Measurements from ENCODE around the gene SIVA1. TPM values are rescaled to one million over a fixed set of nuclear protein-coding genes. Genes with fewer than 3 reads are reported as not detected.

The SIVA1 gene
- total and polyA plus RNA-seq, 3 experiments from 2014 or later: 150 to 227 (median 175) TPM

DNA sequence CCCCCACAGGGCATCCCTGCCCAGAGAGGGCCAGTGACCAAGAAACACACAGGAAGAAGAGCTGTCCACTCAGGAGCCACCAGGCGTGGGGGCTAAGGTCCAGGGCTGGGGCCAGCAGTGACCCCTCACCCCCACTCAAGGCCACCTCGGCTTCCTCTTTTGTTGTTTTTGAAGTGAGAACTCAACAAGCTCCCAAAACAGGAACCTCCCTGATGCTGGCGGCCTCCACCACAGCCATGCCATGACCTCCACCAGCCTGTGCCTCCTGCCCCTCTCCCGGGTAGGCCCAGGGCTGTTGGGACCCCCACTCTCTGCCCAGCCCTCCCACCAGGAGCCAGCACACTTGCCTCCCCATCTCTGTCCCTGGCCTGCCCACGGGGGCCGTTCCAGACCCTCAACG, 34.8 kb downstream of the SIVA1 start:
- CTCF ChIA-PET: interaction anchor here (0.9 kb wide), 1 partner anchor 19 kb away, joined by 3 read pairs; no protein-coding TSS in a partner anchor
- H3K4me1 ChIP-seq (ENCODE audit: insufficient read depth, low read length): peaks cover 12% of the 10 kb centered on the region
- H3K36me3 Mint-ChIP-seq: peaks cover 0 to 20% (median 0%) of the 10 kb centered on the region in 3 donors

DNA sequence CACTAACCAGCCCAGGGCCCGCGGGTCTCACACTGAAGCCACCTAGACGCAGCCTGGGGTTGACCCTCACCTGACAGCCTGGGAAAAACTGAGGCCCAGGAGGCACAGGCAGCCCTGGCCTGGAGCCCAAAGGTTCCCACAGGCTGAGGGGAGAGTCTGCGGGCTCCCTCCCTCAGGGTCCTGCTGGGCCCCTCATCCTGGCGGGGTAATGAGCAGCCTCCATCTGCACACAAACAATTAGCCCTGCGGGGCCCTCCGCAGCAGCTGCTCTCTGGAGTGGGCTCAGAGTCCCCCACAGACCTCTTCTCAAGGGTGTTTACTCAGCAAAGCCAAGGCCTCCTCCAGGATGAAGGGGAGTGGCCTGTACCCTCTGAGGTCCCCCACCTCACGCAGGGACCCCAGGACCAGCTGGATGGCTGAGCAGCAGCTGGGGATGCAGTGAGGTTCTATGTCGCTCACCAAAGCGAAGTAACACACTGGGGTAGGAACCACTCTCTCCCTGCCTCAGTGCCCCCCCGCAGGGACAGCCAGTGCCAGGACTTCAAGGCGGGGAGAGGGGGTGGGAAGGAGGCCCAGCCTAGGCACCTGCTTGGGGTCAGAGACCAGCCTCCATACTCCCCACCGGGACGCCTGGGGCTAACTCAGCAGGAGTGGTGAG, 35.3 kb downstream of the SIVA1 start:
- Histone ChIP-seq H3K4me3 (ENCODE audit: low read length) (no peak overlapping the region), H3K27ac (ENCODE audit: low read depth, low read length) (no peak overlapping the region), H3K9me3 (ENCODE audit: low read length) (no peaks in the 10 kb centered on the region), H3K4me1 (ENCODE audit: insufficient read depth, low read length) (peaks cover 17% of the 10 kb centered on the region), H3K27me3 (ENCODE audit: insufficient read depth, low read length, poor library complexity, severe bottlenecking) (no peaks in the 10 kb centered on the region), H3K36me3 (ENCODE audit: insufficient read depth, low read length) (peaks cover 4% of the 10 kb centered on the region)
- Mint-ChIP-seq H3K4me1 (peaks cover 11 to 51% (median 18%) of the 10 kb centered on the region in 3 donors), H3K36me3 (peaks cover 0 to 21% (median 0%) of the 10 kb centered on the region in 3 donors), H3K27ac (peak overlapping the region in 1 of 8 donors; percentile 58), H3K27me3 (no peaks in the 10 kb centered on the region), H3K9me3 (no peaks in the 10 kb centered on the region), H3K4me3 (no peak overlapping the region)
- ChIA-PET CTCF (no interaction called here), POLR2A (no interaction called here)
- DNase-seq: no peak

More for the DNA sequence above, 34.8 kb downstream of the SIVA1 start:
- Mint-ChIP-seq H3K4me1 (peaks cover 5 to 45% (median 13%) of the 10 kb centered on the region in 3 donors), H3K27me3 (no peaks in the 10 kb centered on the region), H3K4me3 (no peak overlapping the region), H3K9me3 (no peaks in the 10 kb centered on the region), H3K27ac (peak overlapping the region in 2 of 8 donors; percentile 33 to 41)
- no peaks in the 10 kb centered on the region for H3K9me3 ChIP-seq (ENCODE audit: low read length)
- no peak overlapping the region for H3K27ac ChIP-seq (ENCODE audit: low read depth, low read length)
- POLR2A ChIA-PET: no interaction called here
- H3K27me3 ChIP-seq (ENCODE audit: insufficient read depth, low read length, poor library complexity, severe bottlenecking): no peaks in the 10 kb centered on the region
- no peak overlapping the region for H3K4me3 ChIP-seq (ENCODE audit: low read length)
- peaks cover 4% of the 10 kb centered on the region for H3K36me3 ChIP-seq (ENCODE audit: insufficient read depth, low read length)
- DNase-seq: no peak

DNA sequence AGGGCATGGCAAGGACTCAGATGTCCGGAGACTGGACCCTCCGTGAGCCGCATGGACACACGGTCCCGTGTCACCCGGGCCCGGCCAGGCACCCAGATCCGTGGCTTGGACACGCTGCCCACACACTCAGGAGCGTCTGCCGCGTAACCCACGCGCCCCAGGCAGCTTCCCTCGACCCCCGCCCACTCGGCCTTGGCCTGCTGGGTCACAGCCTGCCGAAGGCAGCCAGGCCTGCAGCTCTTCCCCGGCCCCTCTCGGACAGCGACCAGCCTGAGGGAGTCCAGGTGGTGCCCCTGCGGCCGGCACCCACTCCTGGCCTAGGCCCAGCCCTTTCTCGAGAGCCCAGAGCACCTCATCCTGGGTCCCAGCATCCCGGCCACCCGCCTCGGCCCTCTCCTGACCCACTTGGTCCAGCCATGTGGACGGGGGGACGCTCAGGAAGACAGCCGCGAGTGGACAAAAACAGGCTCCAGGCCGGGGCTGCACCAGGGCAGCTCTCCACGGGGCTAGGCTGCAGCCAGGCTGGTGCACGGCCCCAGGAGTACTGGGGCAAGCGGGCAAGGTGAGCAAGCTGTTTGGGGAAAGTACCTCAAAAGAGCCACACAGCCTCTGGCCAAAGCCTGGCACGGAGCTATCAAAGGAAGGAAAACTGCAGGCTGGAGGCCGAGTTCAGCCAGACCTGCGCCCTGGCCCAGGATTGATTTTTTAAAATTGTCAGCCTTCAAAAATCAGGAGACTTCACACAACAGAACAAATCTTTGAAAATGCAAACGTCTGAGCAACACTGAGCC, 36.1 kb downstream of the SIVA1 start:
- peak overlapping the region in 2 of 8 donors; percentile 21 to 54 for H3K27ac Mint-ChIP-seq
- no peaks in the 10 kb centered on the region for H3K9me3 Mint-ChIP-seq
- DNase-seq: no peak
- H3K4me3 Mint-ChIP-seq: no peak overlapping the region
- peaks cover 19 to 59% (median 26%) of the 10 kb centered on the region in 3 donors for H3K4me1 Mint-ChIP-seq
- Histone ChIP-seq H3K36me3 (ENCODE audit: insufficient read depth, low read length) (peaks cover 4% of the 10 kb centered on the region), H3K9me3 (ENCODE audit: low read length) (no peaks in the 10 kb centered on the region), H3K4me3 (ENCODE audit: low read length) (no peak overlapping the region), H3K27me3 (ENCODE audit: insufficient read depth, low read length, poor library complexity, severe bottlenecking) (no peaks in the 10 kb centered on the region), H3K27ac (ENCODE audit: low read depth, low read length) (no peak overlapping the region), H3K4me1 (ENCODE audit: insufficient read depth, low read length) (peaks cover 25% of the 10 kb centered on the region)
- peaks cover 0 to 21% (median 0%) of the 10 kb centered on the region in 3 donors for H3K36me3 Mint-ChIP-seq
- no peaks in the 10 kb centered on the region for H3K27me3 Mint-ChIP-seq
- CTCF ChIA-PET: interaction anchor here (1.2 kb wide), 1 partner anchor 21 kb away, joined by 5 read pairs; no protein-coding TSS in a partner anchor
- POLR2A ChIA-PET: no interaction called here

DNA sequence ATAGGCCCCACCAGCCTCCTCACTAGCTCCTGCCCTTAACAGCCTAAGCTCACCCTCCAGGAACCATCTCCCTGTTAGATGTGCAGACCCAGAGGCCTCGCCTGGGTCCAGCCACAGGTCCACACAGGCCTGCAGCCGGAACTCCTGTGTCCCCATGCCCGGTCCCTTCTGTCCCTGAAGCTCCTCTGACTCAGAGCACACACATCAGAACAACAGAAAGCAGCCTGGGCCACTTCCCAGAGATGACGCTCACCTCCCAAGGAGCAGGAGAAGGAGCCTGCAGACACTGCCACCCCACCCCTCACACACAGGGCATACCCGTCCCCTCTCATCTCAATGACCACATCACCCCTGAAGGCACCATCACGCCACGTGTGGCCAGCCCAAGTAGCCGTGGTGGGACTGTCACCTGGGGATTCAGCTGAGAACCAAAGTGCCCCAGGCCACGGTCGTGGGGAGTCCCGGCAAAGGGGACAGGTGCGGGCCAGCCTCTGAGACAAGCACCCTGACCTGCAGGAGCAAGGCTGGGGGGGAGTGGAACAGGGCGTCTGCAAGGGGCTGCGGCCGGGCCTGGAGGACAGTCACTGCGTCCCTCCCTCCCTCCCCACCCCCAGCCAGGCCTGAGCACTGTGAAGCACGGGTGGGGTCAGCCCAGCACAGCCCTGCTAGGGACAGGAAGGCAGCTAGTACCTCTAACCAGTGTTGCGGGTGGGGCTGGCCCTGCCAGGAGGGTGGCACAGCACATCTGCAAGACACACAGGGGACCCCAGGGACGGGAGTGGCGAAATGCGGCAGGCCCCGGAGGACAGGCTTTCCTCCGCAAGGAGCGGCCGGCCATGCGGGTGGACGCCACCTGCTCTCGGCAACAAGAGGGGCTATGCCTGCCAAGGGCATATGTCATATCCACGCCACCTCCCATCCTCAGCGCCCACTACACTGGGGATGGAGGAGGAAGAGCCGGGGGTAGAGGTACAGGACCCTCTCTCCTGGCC, 37.1 kb downstream of the SIVA1 start:
- Mint-ChIP-seq H3K9me3 (no peaks in the 10 kb centered on the region), H3K4me1 (peaks cover 25 to 65% (median 32%) of the 10 kb centered on the region in 3 donors), H3K27me3 (no peaks in the 10 kb centered on the region), H3K27ac (peak overlapping the region in 1 of 8 donors; percentile 54), H3K36me3 (peaks cover 0 to 22% (median 0%) of the 10 kb centered on the region in 3 donors), H3K4me3 (no peak overlapping the region)
- Histone ChIP-seq H3K36me3 (ENCODE audit: insufficient read depth, low read length) (peaks cover 4% of the 10 kb centered on the region), H3K9me3 (ENCODE audit: low read length) (no peaks in the 10 kb centered on the region), H3K27ac (ENCODE audit: low read depth, low read length) (no peak overlapping the region), H3K27me3 (ENCODE audit: insufficient read depth, low read length, poor library complexity, severe bottlenecking) (no peaks in the 10 kb centered on the region), H3K4me1 (ENCODE audit: insufficient read depth, low read length) (peaks cover 31% of the 10 kb centered on the region), H3K4me3 (ENCODE audit: low read length) (no peak overlapping the region)
- CTCF ChIA-PET: interaction anchor here (1.2 kb wide), 1 partner anchor 22 kb away, joined by 5 read pairs; no protein-coding TSS in a partner anchor
- no peak for DNase-seq
- POLR2A ChIA-PET: no interaction called here

DNA sequence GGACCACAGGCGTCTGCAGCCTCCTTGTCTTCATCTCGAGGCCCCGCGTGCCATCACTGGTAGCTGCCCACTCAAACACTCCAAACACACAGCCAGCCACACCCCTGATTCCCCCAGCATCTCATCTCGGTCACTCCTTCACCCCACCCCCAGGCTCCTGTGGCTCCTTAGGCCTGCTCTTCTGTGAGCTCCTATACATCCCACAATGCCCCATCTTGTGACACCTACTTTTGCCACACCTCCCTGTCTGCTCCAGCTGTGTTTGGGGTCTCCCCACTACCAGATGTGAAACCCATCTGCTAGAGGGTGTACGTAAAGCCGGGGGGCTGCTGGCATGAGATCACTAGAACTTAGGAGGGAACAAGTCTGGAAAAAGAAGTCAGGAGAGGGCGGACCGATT, 38.5 kb downstream of the SIVA1 start:
- DNase-seq: no peak
- H3K27ac Mint-ChIP-seq: peak overlapping the region in 4 of 8 donors; percentile 24 to 66 (median 56)
- Histone ChIP-seq H3K27me3 (ENCODE audit: insufficient read depth, low read length, poor library complexity, severe bottlenecking) (no peaks in the 10 kb centered on the region), H3K27ac (ENCODE audit: low read depth, low read length) (no peak overlapping the region), H3K4me3 (ENCODE audit: low read length) (no peak overlapping the region), H3K4me1 (ENCODE audit: insufficient read depth, low read length) (peaks cover 37% of the 10 kb centered on the region), H3K36me3 (ENCODE audit: insufficient read depth, low read length) (peaks cover 4% of the 10 kb centered on the region), H3K9me3 (ENCODE audit: low read length) (no peaks in the 10 kb centered on the region)
- no peaks in the 10 kb centered on the region for H3K9me3 Mint-ChIP-seq
- ChIA-PET POLR2A (interaction anchor here (0.9 to 1.7 kb wide), 2 partner anchors 9 to 34 kb away, joined by 3 to 5 read pairs; partner anchors contain the start of gene ZBTB42), CTCF (no interaction called here)
- peak overlapping the region in 2 of 7 donors; percentile 17 to 80 for H3K4me3 Mint-ChIP-seq
- H3K4me1 Mint-ChIP-seq: peaks cover 29 to 64% (median 32%) of the 10 kb centered on the region in 3 donors
- H3K27me3 Mint-ChIP-seq: no peaks in the 10 kb centered on the region
- peaks cover 0 to 22% (median 0%) of the 10 kb centered on the region in 3 donors for H3K36me3 Mint-ChIP-seq

DNA sequence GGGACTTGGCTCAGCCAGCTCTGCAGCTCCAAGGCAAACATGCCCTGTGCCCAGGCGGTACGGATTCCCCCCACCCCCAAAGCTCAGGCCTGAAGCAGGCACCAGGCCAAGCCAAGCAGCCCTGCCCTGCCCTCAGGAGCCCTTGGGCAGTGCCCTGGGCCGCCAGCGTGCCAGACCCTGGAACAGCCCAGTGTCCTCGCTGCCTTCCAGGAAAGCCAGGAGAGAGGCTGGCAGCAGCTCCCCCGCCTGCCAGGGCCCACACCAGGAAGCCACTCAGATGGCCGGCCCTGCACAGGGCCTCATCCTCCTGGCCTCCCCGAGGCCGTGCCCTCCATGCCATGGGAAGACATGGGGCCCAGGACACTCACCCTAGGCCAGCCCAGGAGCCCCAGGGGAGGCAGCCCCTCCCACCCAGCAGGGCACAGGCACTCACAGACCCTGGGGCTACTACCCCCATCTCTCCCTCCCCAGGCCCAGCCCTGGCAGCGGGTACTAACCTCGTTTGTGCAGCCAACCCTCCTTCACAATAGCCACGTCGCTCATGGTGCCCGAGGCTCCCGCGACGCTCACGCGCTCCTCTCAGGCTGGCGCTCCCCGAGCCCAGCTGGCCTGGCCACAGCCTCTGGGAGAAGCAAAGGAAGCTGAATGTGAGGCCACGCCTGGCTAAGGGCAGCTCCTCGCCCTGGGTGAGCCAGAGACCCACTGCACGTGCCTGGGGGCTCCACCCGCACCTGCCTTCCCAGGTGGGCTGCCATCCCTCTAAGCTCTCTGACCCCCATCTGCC, 39.3 kb downstream of the SIVA1 start:
- Mint-ChIP-seq H3K27ac (peak overlapping the region in 3 of 8 donors; percentile 64 to 93 (median 70)), H3K4me1 (peaks cover 30 to 65% (median 32%) of the 10 kb centered on the region in 3 donors), H3K9me3 (no peaks in the 10 kb centered on the region), H3K36me3 (peaks cover 0 to 22% (median 0%) of the 10 kb centered on the region in 3 donors), H3K4me3 (peak overlapping the region in 3 of 7 donors; percentile 53 to 90 (median 61)), H3K27me3 (no peaks in the 10 kb centered on the region)
- Histone ChIP-seq H3K4me3 (ENCODE audit: low read length) (no peak overlapping the region), H3K36me3 (ENCODE audit: insufficient read depth, low read length) (peaks cover 4% of the 10 kb centered on the region), H3K4me1 (ENCODE audit: insufficient read depth, low read length) (peaks cover 32% of the 10 kb centered on the region), H3K27ac (ENCODE audit: low read depth, low read length) (no peak overlapping the region), H3K27me3 (ENCODE audit: insufficient read depth, low read length, poor library complexity, severe bottlenecking) (no peaks in the 10 kb centered on the region), H3K9me3 (ENCODE audit: low read length) (no peaks in the 10 kb centered on the region)
- DNase-seq: no peak
- ChIA-PET CTCF (interaction anchor here (1.0 kb wide), 1 partner anchor 23 kb away, joined by 3 read pairs; no protein-coding TSS in a partner anchor), POLR2A (interaction anchor here (0.9 to 1.7 kb wide), 2 partner anchors 9 to 33 kb away, joined by 3 to 5 read pairs; partner anchors contain the start of gene ZBTB42)
